Left cardiac atrium (tissue), 4 donors: ENCODE results near the gene RBPJ. TPM values are rescaled to one million over a fixed set of nuclear protein-coding genes. Genes with fewer than 3 reads are reported as not detected.

Experiments used
- ATAC-seq, 2 donors: fragments of 200-7000 bp; cut with Tn5 transposase; one replicate each; pipeline ENCODE4 v1.9.1; 2020; ENCODE audit warnings: mild to moderate bottlenecking in 2 of 2, moderate library complexity in 2 of 2
- DNase-seq: peaks from one replicate; pipeline ENCODE4 v3.0.0-alpha.2; 2020
- intact Hi-C, 2 donors: fragments of 100-400 bp; cut with DNase I; formaldehyde crosslinking; loops; one replicate each; pipeline versions ENCODE4 v1.14.1 to v1.15.1; 2022 to 2023
- total RNA-seq, 2 donors: library from RNA; stranded (reverse); fragmentation: NEBNext Ultra II Directional; extraction: Animal tissue kit (Norgen Biotek cat#: 25700); gene quantifications; one replicate each; pipeline ENCODE4 v1.2.1, GENCODE V29; 2021
- donor health status: DM: no; HTN: yes; CAD: no.
- donor health status: DM: no; HTN: yes; CAD: no; lungs with severe emphysema.
- donor health status: DM: yes; HTN: yes; CAD: no.
- donor health status: Dilated cardiomyopathy.

RBPJ gene
- total RNA-seq, 2 donors from 2014 or later, result 49.6 to 63.5 TPM

DNA sequence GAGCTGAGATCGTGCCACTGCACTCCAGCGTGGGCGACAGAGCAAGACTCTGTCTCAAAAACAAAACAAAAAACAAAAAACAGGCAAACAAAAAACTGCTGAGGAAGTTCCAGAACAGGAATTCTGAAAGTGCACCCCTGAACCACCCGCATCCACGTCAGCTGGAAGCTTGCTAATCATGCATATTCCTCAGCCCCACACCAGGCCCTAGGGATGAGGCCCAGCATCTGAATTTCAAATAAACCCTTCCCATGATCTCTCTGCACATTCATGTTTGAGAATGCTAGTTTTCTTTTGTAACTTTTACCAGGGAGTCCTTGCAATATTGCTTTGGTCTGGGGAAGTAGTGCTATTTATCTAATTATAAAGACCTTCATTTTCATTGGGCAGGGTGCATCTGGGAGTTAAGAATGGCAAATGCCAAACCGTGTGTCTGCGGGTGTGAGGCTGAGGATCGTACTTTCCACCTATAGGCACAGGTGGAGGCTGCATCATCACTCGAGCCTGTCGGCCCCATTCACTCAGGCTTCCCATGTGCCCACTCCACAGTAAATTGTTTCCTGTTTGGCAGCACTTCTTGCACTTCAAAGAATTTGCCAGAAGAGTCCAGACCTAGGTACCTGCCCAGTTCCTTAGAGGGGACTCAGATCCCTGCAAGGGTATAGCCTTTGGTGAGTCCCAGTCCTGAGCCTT lies 145.9 kb downstream of the RBPJ start:
- no peak for ATAC-seq
- no peak for DNase-seq
- intact Hi-C loops, result no loop called here

- ATAC-seq, result no peak
- no peak for DNase-seq
- intact Hi-C loops, result no loop called here
Measured at GRCh38 chr4:26467724-26468123, 146.9 kb downstream of the RBPJ start.

DNA sequence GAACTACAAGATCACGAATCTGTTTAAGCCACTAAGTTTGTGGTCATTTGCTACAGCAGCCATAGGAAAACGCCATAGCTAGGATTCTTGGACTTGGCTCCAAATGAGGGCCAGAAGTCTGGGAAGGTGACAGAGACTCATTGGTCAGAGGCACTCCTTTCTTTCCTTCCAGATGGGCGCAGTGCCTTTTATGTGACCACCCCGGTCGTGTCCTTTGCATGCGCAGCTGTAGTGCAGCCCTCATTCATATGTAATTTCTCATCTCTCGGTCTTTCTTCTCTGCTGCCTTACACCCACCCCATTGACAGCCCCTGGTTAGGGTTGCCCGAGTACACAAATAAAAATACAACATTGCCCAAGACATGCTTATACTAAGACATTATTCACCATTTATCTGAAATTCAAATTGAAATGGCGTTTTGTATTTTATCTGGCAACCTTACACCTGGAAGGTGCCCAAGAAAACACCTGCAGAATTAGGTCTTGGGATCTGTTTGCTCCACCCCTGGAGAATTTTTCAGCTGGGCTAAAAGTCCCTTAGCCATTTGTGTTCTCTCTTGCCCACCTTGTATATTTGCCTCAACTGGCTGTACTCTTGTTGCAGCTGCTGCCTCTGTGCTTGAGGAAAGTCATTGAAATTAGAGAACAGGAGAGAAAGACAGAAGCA lies 147.6 kb downstream of the RBPJ start:
- intact Hi-C loops, result no loop called here
- DNase-seq (no peak), ATAC-seq (no peak)

DNA sequence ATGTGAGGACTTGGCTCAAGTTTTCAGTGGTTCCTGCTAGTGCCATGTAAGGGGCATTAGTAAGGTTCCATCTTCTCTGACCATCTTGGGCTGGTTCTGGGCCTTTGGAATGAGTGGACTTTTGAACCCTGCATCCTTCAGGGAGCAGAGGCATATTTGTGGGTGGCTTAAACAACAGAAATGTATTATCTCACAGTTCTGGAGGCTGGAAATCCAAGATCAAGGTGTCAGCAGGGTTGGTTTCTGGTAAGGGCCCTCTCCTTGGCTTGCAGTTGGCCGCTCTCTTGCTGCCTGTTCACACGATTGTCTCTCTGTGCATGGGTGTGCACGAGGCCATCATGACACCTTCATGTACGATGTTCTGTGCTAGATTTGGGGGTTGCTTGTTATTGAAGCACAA lies 148.2 kb downstream of the RBPJ start:
- no peak for ATAC-seq
- DNase-seq, result no peak
- intact Hi-C loops, result no loop called here

DNA sequence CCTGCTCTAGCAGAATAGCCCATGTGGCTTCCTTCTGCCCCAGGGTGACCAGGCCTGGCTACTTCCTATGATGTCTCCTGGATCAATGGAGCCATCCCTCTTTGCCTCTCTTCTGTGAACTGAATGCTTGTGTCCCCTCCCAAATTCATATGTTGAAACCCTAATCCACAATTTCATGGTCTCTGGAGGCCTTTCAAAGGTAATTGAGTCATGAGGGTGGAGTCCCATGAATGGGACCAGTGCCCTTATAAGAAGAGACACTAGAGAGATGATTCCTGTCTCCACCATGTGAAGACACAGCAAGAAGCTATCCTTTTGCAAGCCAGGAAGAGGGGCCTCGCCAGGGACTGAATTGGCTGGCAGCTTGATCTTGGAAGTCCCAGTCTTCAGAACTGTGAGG lies 151.1 kb downstream of the RBPJ start:
- ATAC-seq (no peak), DNase-seq (no peak)
- intact Hi-C loops, result no loop called here

- ATAC-seq, result no peak
- intact Hi-C loops, result no loop called here
- no peak for DNase-seq
Measured at GRCh38 chr4:26473893-26474292, 153.1 kb downstream of the RBPJ start.

GRCh38 chr4:26474551-26474950 lies 153.7 kb downstream of the RBPJ start:
- no peak for ATAC-seq
- DNase-seq, result no peak
- intact Hi-C loops, result no loop called here

- no peak for ATAC-seq
- intact Hi-C loops, result no loop called here
Measured at GRCh38 chr4:26475716-26476115, 154.9 kb downstream of the RBPJ start.

DNA sequence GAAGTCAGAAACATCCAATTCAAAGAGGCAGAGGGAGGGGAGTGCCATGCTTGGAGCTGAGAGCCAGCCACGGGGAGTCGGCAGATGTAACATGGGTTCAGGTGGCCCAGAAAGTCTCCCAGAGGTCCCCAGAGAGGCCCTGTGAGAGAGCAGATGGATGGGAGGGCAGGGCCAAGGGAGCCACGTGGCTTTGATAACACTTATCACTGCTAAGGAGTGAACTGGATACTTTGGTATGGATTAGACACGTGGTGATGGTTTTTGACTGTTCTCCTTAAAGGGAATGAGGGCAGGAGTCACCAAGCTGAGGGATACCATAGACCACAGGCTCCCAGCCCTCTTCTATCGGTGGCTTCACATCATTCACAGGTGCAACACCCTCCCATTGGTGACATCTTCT lies 155.7 kb downstream of the RBPJ start:
- intact Hi-C loops, result no loop called here
- DNase-seq (no peak), ATAC-seq (no peak)

More at GRCh38 chr4:26475716-26476115, 154.9 kb downstream of the RBPJ start:
- no peak for DNase-seq

DNA sequence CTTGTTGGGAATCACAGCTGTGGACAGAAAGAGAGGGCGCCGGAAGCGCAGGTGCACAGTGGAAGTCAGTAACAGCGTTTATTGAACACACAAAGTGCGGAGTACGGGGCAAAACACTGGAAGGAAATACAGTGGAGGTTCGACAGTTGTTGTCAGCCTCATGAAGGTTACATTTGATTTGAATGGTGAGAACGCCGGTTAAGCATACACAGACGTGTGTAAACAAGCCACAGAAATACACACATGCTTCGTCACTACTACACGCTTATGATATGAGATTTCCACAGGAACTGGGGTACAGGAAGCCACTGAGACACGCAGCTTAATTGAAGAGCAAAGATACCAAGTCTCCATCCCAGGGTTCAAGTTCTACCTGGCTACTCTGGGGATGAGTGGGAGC lies 157.5 kb downstream of the RBPJ start:
- ATAC-seq, result no peak
- no peak for DNase-seq

GRCh38 chr4:26482508-26483462 lies 162.0 kb downstream of the RBPJ start:
- ATAC-seq, result no peak
- intact Hi-C loops, result no loop called here
- no peak for DNase-seq

More for the DNA sequence above, 157.5 kb downstream of the RBPJ start:
- intact Hi-C loops, result no loop called here

DNA sequence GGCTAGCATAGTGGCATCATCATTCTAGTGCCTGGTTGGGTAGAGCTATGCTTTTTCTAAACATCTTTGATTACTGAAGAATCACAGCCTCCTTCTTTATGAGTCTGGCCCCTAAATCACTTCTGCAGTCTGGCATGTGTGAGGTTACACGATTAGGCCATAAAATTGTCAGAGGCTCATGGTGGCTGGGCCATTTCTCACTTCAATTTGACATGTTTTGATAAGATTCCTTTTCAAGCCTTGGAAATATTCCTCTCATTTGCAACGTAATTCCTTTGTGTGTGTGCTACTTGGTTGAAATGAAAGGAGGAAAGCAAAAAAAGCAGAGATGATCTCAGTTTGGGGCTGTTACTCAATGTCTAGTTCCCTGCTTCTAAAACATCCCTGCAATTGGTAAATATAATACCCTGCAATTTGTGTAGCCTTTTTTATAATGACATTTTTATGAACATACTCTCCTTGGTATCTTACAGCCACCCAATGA lies 163.3 kb downstream of the RBPJ start:
- ATAC-seq (peak in 1 of 2 donors; percentile 30), DNase-seq (no peak)
- intact Hi-C loops, result no loop called here

DNA sequence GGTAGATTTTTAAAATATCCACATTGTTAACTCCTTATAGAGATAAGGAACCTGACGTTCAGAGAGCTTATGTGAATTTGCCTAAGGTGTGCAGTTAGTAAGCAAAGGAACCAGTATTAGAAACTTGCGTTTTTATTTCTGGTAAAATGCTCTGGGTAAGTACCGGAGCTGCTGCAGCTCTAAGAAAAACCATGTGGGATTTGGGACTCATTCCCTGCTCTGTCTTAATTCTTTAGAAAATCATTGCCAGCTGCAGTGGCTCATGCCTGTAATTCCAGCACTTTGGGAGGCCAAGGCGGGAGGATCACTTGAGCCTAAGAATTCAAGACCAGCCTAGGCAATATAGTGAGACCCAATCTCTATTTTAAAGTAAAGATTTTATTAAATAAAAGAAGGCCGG lies 163.7 kb downstream of the RBPJ start:
- ATAC-seq (no peak), DNase-seq (no peak)

More for the DNA sequence above, 163.7 kb downstream of the RBPJ start:
- intact Hi-C loops, result no loop called here

Other genes with a start within 250 kb of the RBPJ start
- gene CCKAR, start 169.5 kb downstream of the RBPJ start, total RNA-seq, result not detected